IMR-90 (cell line): Measurements from ENCODE around the gene AMFR. TPM values are rescaled to one million over a fixed set of nuclear protein-coding genes. Genes with fewer than 3 reads are reported as not detected.
A peak's percentile ranks its signal among the peaks of the same experiment; 100 is the strongest.
"Not testable (repeated sequence)": the region's sequence is repeated elsewhere in the genome, so short reads cannot be mapped to it uniquely, and the experiment has no call there.

Source experiments
- ATAC-seq: fragments of 200-7000 bp; cut with Tn5 transposase; 2 replicates; pipeline ENCODE4 v1.9.1; 2020; ENCODE audit warnings: low read depth, mild to moderate bottlenecking, moderate library complexity
- BruUV-seq: library from RNA; stranded (reverse); fragments of 400-500 nt; replicated peaks from 2 replicates; lab custom pipeline; 2021; lab: Mats Ljungman, UMichigan
- CTCF ChIA-PET: fragments of 300-600 bp; formaldehyde crosslinking; extraction: SDS; loops from one replicate; lab custom pipeline; 2021; ENCODE audit warnings: antibody characterized with exemption; lab: Yijun Ruan, JAX
- POLR2A ChIA-PET: fragments of 300-600 bp; sonication (Branson Sonifier 250); formaldehyde crosslinking; loops from one replicate; lab custom pipeline; 2022; ENCODE audit warnings: antibody characterized with exemption; ENCODE audit not compliant: unreplicated experiment; lab: Charles Lee
- DNase-seq: peaks from one replicate; pipeline ENCODE4 v3.0.0; 2013
- H2AFZ ChIP-seq: replicated peaks from 2 replicates; pipeline ENCODE3; 2013; ENCODE audit warnings: low read length, mild to moderate bottlenecking; ENCODE audit not compliant: poor library complexity
- H2AK5ac ChIP-seq: 2 replicates; pipeline ENCODE4 v1.6.1; 2013; ENCODE audit warnings: low read depth, low read length, inconsistent platforms
- H2AK9ac ChIP-seq: replicated peaks from 2 replicates; pipeline ENCODE3; 2013; ENCODE audit warnings: mild to moderate bottlenecking, low read depth, low read length, moderate library complexity; ENCODE audit not compliant: poor library complexity
- H2BK120ac ChIP-seq: 2 replicates; pipeline ENCODE4 v1.6.1; 2013; ENCODE audit warnings: low read depth, low read length, inconsistent platforms
- H2BK15ac ChIP-seq: 3 replicates; pipeline ENCODE4 v1.6.1; 2013; ENCODE audit warnings: low read depth, low read length, inconsistent platforms
- H2BK20ac ChIP-seq: 2 replicates; pipeline ENCODE4 v1.6.1; 2013; ENCODE audit warnings: low read depth, mild to moderate bottlenecking, inconsistent platforms, low read length, moderate library complexity
- H2BK5ac ChIP-seq: 2 replicates; pipeline ENCODE4 v1.6.1; 2013; ENCODE audit warnings: mild to moderate bottlenecking, low read depth, low read length, inconsistent platforms; ENCODE audit not compliant: poor library complexity, severe bottlenecking
- H3K14ac ChIP-seq: replicated peaks from 2 replicates; pipeline ENCODE4 v1.6.1; 2013; ENCODE audit warnings: low read depth, low read length, inconsistent platforms
- H3K18ac ChIP-seq: 2 replicates; pipeline ENCODE4 v1.6.1; 2013; ENCODE audit warnings: low read depth, low read length, control low read depth
- H3K23ac ChIP-seq: 2 replicates; pipeline ENCODE4 v1.6.1; 2013; ENCODE audit warnings: low read depth, low read length, inconsistent platforms
- H3K27ac ChIP-seq: 2 replicates; pipeline ENCODE4 v1.5.1; 2013; ENCODE audit warnings: mild to moderate bottlenecking, control low read depth, low read length; ENCODE audit not compliant: insufficient read depth
- H3K27me3 ChIP-seq: 2 replicates; pipeline ENCODE4 v1.6.1; 2013; ENCODE audit warnings: low read length; ENCODE audit not compliant: control insufficient read depth, insufficient read depth
- H3K36me3 ChIP-seq: 2 replicates; pipeline ENCODE4 v1.6.1; 2013; ENCODE audit warnings: low read length, mixed read lengths; ENCODE audit not compliant: control insufficient read depth, insufficient read depth
- H3K4ac ChIP-seq: 2 replicates; pipeline ENCODE4 v1.6.1; 2013; ENCODE audit warnings: low read depth, low read length, inconsistent platforms
- H3K4me1 ChIP-seq: 2 replicates; pipeline ENCODE4 v1.6.1; 2013; ENCODE audit warnings: low read length, mixed read lengths; ENCODE audit not compliant: control insufficient read depth, insufficient read depth
- H3K4me2 ChIP-seq: 2 replicates; pipeline ENCODE4 v1.6.1; 2013; ENCODE audit warnings: low read depth, mild to moderate bottlenecking, control low read depth, low read length, moderate library complexity
- H3K4me3 ChIP-seq: 2 replicates; pipeline ENCODE4 v1.5.1; 2013; ENCODE audit warnings: low read depth, mild to moderate bottlenecking, control low read depth, low read length, moderate library complexity; ENCODE audit not compliant: insufficient read depth
- H3K56ac ChIP-seq: 2 replicates; pipeline ENCODE4 v1.6.1; 2013; ENCODE audit warnings: low read length, inconsistent platforms; ENCODE audit not compliant: insufficient read depth; ENCODE audit errors: extremely low read depth
- H3K79me1 ChIP-seq, 2 experiments: 2 replicates each; pipeline ENCODE4 v1.6.1; 2013; ENCODE audit warnings: low read length in 2 of 2, inconsistent platforms in 1 of 2, low read depth in 1 of 2
- H3K9ac ChIP-seq: 2 replicates; pipeline ENCODE4 v1.6.1; 2013; ENCODE audit warnings: low read depth, low read length, control low read depth
- H3K9me1 ChIP-seq: 2 replicates; pipeline ENCODE4 v1.6.1; 2013; ENCODE audit warnings: low read length, inconsistent platforms; ENCODE audit not compliant: insufficient read depth
- H3K9me3 ChIP-seq: 2 replicates; pipeline ENCODE4 v1.6.1; 2013; ENCODE audit warnings: low read length; ENCODE audit not compliant: control insufficient read depth, insufficient read depth
- H4K20me1 ChIP-seq: 2 replicates; pipeline ENCODE4 v1.6.1; 2013; ENCODE audit warnings: low read length, inconsistent platforms; ENCODE audit not compliant: insufficient read depth
- H4K5ac ChIP-seq: 2 replicates; pipeline ENCODE4 v1.6.1; 2013; ENCODE audit warnings: mild to moderate bottlenecking, low read depth, low read length, control low read depth
- H4K8ac ChIP-seq, 2 experiments: 2 replicates each; pipeline ENCODE4 v1.6.1; 2013; ENCODE audit warnings: low read depth in 2 of 2, low read length in 2 of 2, control low read depth in 1 of 2, inconsistent platforms in 1 of 2
- H4K91ac ChIP-seq: 2 replicates; pipeline ENCODE4 v1.6.1; 2013; ENCODE audit warnings: low read depth, low read length, inconsistent platforms; ENCODE audit not compliant: insufficient read depth
- CEBPB ChIP-seq: IDR thresholded peaks from 2 replicates; pipeline ENCODE4 v1.6.1; 2012; ENCODE audit warnings: low read depth, low read length, improper control_type of control experiment
- MAFK ChIP-seq: IDR thresholded peaks from 2 replicates; pipeline ENCODE4 v1.6.1; 2012; ENCODE audit warnings: low read depth, low read length, improper control_type of control experiment
- MAZ ChIP-seq: IDR thresholded peaks from 2 replicates; pipeline ENCODE4 v1.6.1; 2012; ENCODE audit warnings: low read depth, mild to moderate bottlenecking, low read length, improper control_type of control experiment, moderate library complexity, borderline replicate concordance
- POLR2A ChIP-seq: IDR thresholded peaks from 2 replicates; pipeline ENCODE4 v1.6.1; 2012; ENCODE audit warnings: mild to moderate bottlenecking, low read depth, low read length
- SMC3 ChIP-seq: fragments of 150-350 bp; IDR thresholded peaks from 2 replicates; pipeline ENCODE4 v1.6.1; 2016; ENCODE audit warnings: low read depth, mild to moderate bottlenecking, antibody characterized with exemption, low read length, moderate library complexity
- WGBS, 2 experiments: methylation state at CpG; one replicate each; pipeline versions ENCODE4 v1.1.5 to v1.1.7; 2013; ENCODE audit warnings: missing lambda C conversion rate in 2 of 2; ENCODE audit not compliant: insufficient read length in 1 of 2; ENCODE audit errors: extremely low coverage in 2 of 2; 5-methylcytosine and 5-hydroxymethylcytosine counted together
- dilution Hi-C: fragments of 300-500 bp; cut with HindIII; formaldehyde crosslinking; loops from one replicate; pipeline ENCODE4 v1.14.3; 2018; ENCODE audit warnings: low sequenced_read_pairs; ENCODE audit not compliant: unreplicated experiment
- in situ Hi-C: fragments of 300-500 bp; cut with MboI; formaldehyde crosslinking; loops from 3 replicates; pipeline ENCODE4 v1.14.3; 2019; ENCODE audit warnings: low sequenced_read_pairs, inconsistent platforms, mixed read lengths
- intact Hi-C: fragments of 100-400 bp; cut with micrococcal nuclease; formaldehyde crosslinking; loops from 2 replicates; pipeline ENCODE4 v1.10.0; 2022
- polyA plus RNA-seq, 3 experiments: library from polyadenylated mRNA; depleted of rRNA; stranded (reverse); fragments of >200 nt; gene quantifications; 2 replicates each; pipeline ENCODE4 v1.2.3, GENCODE V29; 2012; ENCODE audit warnings: low replicate concordance in 1 of 3
- total RNA-seq: library from RNA; depleted of rRNA; stranded (reverse); fragments of >200 nt; gene quantifications from 2 replicates; pipeline ENCODE4 v1.2.3, GENCODE V29; 2012
- TF ChIP-seq, protein P1 (sequence below): fragments of 150-350 bp; IDR thresholded peaks from 2 replicates; pipeline ENCODE4 v1.6.1; 2016; ENCODE audit warnings: low read depth, mild to moderate bottlenecking, low read length, moderate library complexity, borderline replicate concordance
- TF ChIP-seq, protein P2 (sequence below): fragments of 150-350 bp; IDR thresholded peaks from 2 replicates; pipeline ENCODE4 v1.6.1; 2017; ENCODE audit warnings: mild to moderate bottlenecking, antibody characterized with exemption, low read length, low read depth

The AMFR gene
- total and polyA plus RNA-seq, 2 of the 4 experiments (the other 2 are of a cell fraction), result 60.7 to 216 TPM

DNA sequence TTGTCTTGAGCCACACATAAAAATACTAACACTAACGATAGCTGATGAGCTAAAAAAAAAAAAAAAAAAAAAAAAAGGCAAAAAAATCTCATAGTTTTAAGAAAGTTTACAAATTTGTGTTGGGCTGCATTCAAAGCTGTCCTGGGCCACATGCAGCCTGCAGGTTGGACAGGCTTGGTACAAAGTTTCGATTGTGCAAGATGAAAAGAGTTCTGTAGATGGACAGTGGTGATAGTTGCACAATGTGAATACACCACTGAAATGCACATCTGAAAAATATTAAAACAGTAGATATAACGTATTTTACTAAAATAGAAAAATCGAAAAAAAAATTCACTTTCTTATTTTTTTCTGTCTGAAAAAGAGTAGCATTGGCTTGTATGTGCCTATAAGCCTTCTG, 42.9 kb downstream of the AMFR start:
- peaks cover 10% of the 10 kb centered on the region for H3K9me1 ChIP-seq

DNA sequence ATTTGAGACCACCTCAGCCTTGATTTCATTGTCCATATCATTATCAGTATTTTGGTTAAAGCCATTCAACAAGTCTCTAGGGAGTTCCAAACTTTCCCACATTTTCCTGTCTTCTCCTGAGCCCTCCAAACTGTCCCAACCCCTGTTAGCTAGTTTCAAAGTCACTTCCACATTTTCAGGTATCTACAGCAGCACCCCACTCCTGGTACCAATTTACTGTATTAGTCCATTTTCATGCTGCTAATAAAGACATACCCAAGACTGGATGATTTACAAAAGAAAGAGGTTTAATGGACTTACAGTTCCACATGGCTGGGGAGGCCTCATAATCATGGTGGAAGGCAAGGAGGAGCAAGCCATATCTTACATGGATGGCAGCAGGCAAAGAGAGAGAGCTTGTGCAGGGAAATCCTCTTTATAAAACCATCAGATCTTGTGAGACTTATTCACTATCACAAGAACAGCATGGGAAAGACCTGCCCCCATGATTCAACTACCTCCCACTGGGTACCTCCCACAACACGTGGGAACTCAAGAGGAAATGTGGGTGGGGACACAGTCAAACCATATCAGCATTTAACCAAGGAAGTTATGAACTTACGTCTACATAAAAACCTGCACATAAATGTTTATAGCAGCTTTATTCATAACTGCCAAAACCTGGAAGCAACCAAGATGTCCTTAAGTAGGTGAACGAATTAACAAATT, 44.4 kb downstream of the AMFR start:
- dilution Hi-C loops, CTCF ChIA-PET: not testable (repeated sequence)

More for the DNA sequence above, 42.9 kb downstream of the AMFR start:
- intact Hi-C loops (no loop called here), in situ Hi-C loops (no loop called here), dilution Hi-C loops (no loop called here)
- Histone ChIP-seq H3K56ac (no peak overlapping the region), H3K9me3 (peaks cover 9% of the 10 kb centered on the region), H4K5ac (no peak overlapping the region), H2AK9ac (no peak overlapping the region), H3K36me3 (peaks cover 36% of the 10 kb centered on the region), H4K20me1 (no peaks in the 10 kb centered on the region; the same call in 1 of the 2 replicates), H3K79me1 (peaks cover 19 to 27% of the 10 kb centered on the region in 2 experiments), H3K23ac (no peak overlapping the region), H3K14ac (no peak overlapping the region), H3K4me2 (no peak overlapping the region), H3K9ac (no peak overlapping the region), H3K4me3 (no peak overlapping the region), H3K18ac (no peak overlapping the region), H3K4me1 (peaks cover 8% of the 10 kb centered on the region), H2BK15ac (no peak overlapping the region), H2AK5ac (no peak overlapping the region), H4K91ac (no peak overlapping the region), H2BK120ac (no peak overlapping the region), H4K8ac (no peak overlapping the region), H2BK20ac (no peak overlapping the region), H3K27ac (no peak overlapping the region), H2BK5ac (no peak overlapping the region), H3K4ac (no peak overlapping the region), H2AFZ (no peak overlapping the region), H3K27me3 (no peaks in the 10 kb centered on the region)
- no peak for ATAC-seq
- ChIA-PET CTCF (interaction anchor here (0.6 to 1.1 kb wide), 2 partner anchors 11 to 663 kb away, joined by 3 to 9 read pairs; no protein-coding TSS in a partner anchor), POLR2A (no interaction called here)
- WGBS, 2 experiments, result no CpG with 5 or more reads among the region's 4 CpGs
- TF ChIP-seq MAZ (no peak), MAFK (no peak), POLR2A (no peak), CEBPB (peak; percentile 67), SMC3 (no peak)
- TF ChIP-seq, protein P1, sequence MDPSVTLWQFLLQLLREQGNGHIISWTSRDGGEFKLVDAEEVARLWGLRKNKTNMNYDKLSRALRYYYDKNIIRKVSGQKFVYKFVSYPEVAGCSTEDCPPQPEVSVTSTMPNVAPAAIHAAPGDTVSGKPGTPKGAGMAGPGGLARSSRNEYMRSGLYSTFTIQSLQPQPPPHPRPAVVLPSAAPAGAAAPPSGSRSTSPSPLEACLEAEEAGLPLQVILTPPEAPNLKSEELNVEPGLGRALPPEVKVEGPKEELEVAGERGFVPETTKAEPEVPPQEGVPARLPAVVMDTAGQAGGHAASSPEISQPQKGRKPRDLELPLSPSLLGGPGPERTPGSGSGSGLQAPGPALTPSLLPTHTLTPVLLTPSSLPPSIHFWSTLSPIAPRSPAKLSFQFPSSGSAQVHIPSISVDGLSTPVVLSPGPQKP, result no peak
- TF ChIP-seq, protein P2, sequence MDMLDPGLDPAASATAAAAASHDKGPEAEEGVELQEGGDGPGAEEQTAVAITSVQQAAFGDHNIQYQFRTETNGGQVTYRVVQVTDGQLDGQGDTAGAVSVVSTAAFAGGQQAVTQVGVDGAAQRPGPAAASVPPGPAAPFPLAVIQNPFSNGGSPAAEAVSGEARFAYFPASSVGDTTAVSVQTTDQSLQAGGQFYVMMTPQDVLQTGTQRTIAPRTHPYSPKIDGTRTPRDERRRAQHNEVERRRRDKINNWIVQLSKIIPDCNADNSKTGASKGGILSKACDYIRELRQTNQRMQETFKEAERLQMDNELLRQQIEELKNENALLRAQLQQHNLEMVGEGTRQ, result no peak
- BruUV-seq, result no TSS peak
- DNase-seq, result no peak

More for the DNA sequence above, 44.4 kb downstream of the AMFR start:
- H4K5ac ChIP-seq, H2AK5ac ChIP-seq, H3K4ac ChIP-seq, H2AK9ac ChIP-seq, H3K23ac ChIP-seq, H4K8ac ChIP-seq, H3K14ac ChIP-seq, H3K4me1 ChIP-seq, H4K91ac ChIP-seq, ATAC-seq, H2BK5ac ChIP-seq, H3K9ac ChIP-seq, H3K56ac ChIP-seq, intact Hi-C loops, H3K4me3 ChIP-seq, H3K18ac ChIP-seq, H3K27ac ChIP-seq, H3K9me3 ChIP-seq, H2BK15ac ChIP-seq, H2BK20ac ChIP-seq, H2BK120ac ChIP-seq, H3K27me3 ChIP-seq, H4K20me1 ChIP-seq, POLR2A ChIA-PET, H3K4me2 ChIP-seq, H2AFZ ChIP-seq, in situ Hi-C loops, DNase-seq, BruUV-seq: not testable (repeated sequence)
- H3K36me3 ChIP-seq, result peaks cover 34% of the 10 kb centered on the region
- H3K9me1 ChIP-seq, result peaks cover 10% of the 10 kb centered on the region
- peaks cover 22 to 25% of the 10 kb centered on the region in 2 experiments for H3K79me1 ChIP-seq
- WGBS, 2 experiments, result no CpG with 5 or more reads among the region's 3 CpGs
